HepG2 (cell line): ENCODE data around the gene ZC3H7B. TPM values are rescaled to one million over a fixed set of nuclear protein-coding genes. Genes with fewer than 3 reads are reported as not detected.
A peak's percentile ranks its signal among the peaks of the same experiment; 100 is the strongest.

Source experiments
- CBX5 ChIP-seq: sonication (generic); formaldehyde crosslinking; IDR thresholded peaks from 2 replicates; pipeline ENCODE4 v1.4.0; 2020; ENCODE audit warnings: missing genetic modification reagents, borderline replicate concordance
- CHCHD3 ChIP-seq: sonication (generic); formaldehyde crosslinking; IDR thresholded peaks from 2 replicates; pipeline ENCODE4 v1.8.0; 2022; ENCODE audit warnings: mild to moderate bottlenecking, missing genetic modification reagents, moderate library complexity
- CREB3 ChIP-seq: sonication (generic); formaldehyde crosslinking; IDR thresholded peaks from 2 replicates; pipeline ENCODE4 v1.5.0; 2020; ENCODE audit warnings: missing genetic modification reagents
- ELF4 ChIP-seq: sonication (generic); formaldehyde crosslinking; IDR thresholded peaks from 2 replicates; pipeline ENCODE4 v1.5.0; 2020; ENCODE audit warnings: missing genetic modification reagents, mild to moderate bottlenecking, moderate library complexity, borderline replicate concordance
- IRF2 ChIP-seq: IDR thresholded peaks from 2 replicates; pipeline ENCODE4 v1.6.1; 2018; ENCODE audit warnings: missing genetic modification reagents, missing compliant biosample characterization
- KDM5B ChIP-seq: sonication (generic); formaldehyde crosslinking; IDR thresholded peaks from 2 replicates; pipeline ENCODE4 v1.4.0; 2020; ENCODE audit warnings: missing genetic modification reagents, mild to moderate bottlenecking, borderline replicate concordance
- LRRFIP1 ChIP-seq: sonication (generic); formaldehyde crosslinking; conservative IDR thresholded peaks from 2 replicates; pipeline ENCODE4 v1.4.0; 2020; ENCODE audit warnings: missing genetic modification reagents
- MXD1 ChIP-seq: sonication (generic); formaldehyde crosslinking; IDR thresholded peaks from 2 replicates; pipeline ENCODE4 v1.4.0; 2020; ENCODE audit warnings: mild to moderate bottlenecking, missing genetic modification reagents
- NFKBIZ ChIP-seq: IDR thresholded peaks from 2 replicates; pipeline ENCODE4 v1.6.1; 2018; ENCODE audit warnings: missing genetic modification reagents, missing compliant biosample characterization
- RELA ChIP-seq: sonication (generic); formaldehyde crosslinking; IDR thresholded peaks from 2 replicates; pipeline ENCODE4 v1.4.0; 2020; ENCODE audit warnings: missing genetic modification reagents
- RFX1 ChIP-seq: fragments of 450-650 bp; IDR thresholded peaks from 2 replicates; pipeline ENCODE4 v1.6.1; 2017
- TOPORS ChIP-seq: sonication (generic); formaldehyde crosslinking; IDR thresholded peaks from 2 replicates; pipeline ENCODE4 v1.8.0; 2023; ENCODE audit warnings: mild to moderate bottlenecking, missing genetic modification reagents
- ZNF251 ChIP-seq: sonication (generic); formaldehyde crosslinking; IDR thresholded peaks from 2 replicates; pipeline ENCODE4 v1.9.0; 2021; ENCODE audit warnings: mild to moderate bottlenecking, missing genetic modification reagents
- ZNF256 ChIP-seq: sonication (generic); formaldehyde crosslinking; conservative IDR thresholded peaks from 2 replicates; pipeline ENCODE4 v1.4.0; 2020; ENCODE audit warnings: missing genetic modification reagents
- ZNF275 ChIP-seq: sonication (generic); formaldehyde crosslinking; IDR thresholded peaks from 2 replicates; pipeline ENCODE4 v1.8.0; 2022; ENCODE audit warnings: missing genetic modification reagents, mild to moderate bottlenecking, inconsistent platforms, borderline replicate concordance
- ZNF282 ChIP-seq: fragments of 450-650 bp; IDR thresholded peaks from 2 replicates; pipeline ENCODE4 v1.6.1; 2018; ENCODE audit not compliant: partially characterized antibody
- ZNF468 ChIP-seq: sonication (generic); formaldehyde crosslinking; IDR thresholded peaks from 2 replicates; pipeline ENCODE4 v1.8.0; 2022; ENCODE audit warnings: mild to moderate bottlenecking, moderate library complexity, missing genetic modification reagents
- ZNF574 ChIP-seq: sonication (generic); formaldehyde crosslinking; IDR thresholded peaks from 2 replicates; pipeline ENCODE4 v1.4.0; 2020; ENCODE audit warnings: missing genetic modification reagents
- ZNF674 ChIP-seq: sonication (generic); formaldehyde crosslinking; IDR thresholded peaks from 2 replicates; pipeline ENCODE4 v1.5.0; 2020; ENCODE audit warnings: low read depth, mild to moderate bottlenecking, missing genetic modification reagents
- ZNF773 ChIP-seq: sonication (generic); formaldehyde crosslinking; IDR thresholded peaks from 2 replicates; pipeline ENCODE4 v1.4.0; 2020; ENCODE audit warnings: missing genetic modification reagents, borderline replicate concordance
- ZNF83 ChIP-seq: sonication (generic); formaldehyde crosslinking; IDR thresholded peaks from 2 replicates; pipeline ENCODE4 v1.4.0; 2020; ENCODE audit warnings: missing genetic modification reagents, mild to moderate bottlenecking, borderline replicate concordance
- ZNF841 ChIP-seq: sonication (generic); formaldehyde crosslinking; IDR thresholded peaks from 2 replicates; pipeline ENCODE4 v1.8.1; 2023; ENCODE audit warnings: missing genetic modification reagents, borderline replicate concordance
- polyA plus RNA-seq, 8 experiments: library from polyadenylated mRNA; depleted of rRNA in 3 of 8; stranded (reverse) in 7 of 8; unstranded in 1 of 8; fragments of >200 nt; fragmentation: Illumina TruSeq in 4 of 8; extraction: Trizol in 4 of 8; gene quantifications; 2 replicates each; pipeline versions ENCODE4 v1.2.1 to v1.2.3, GENCODE V29; 2011 to 2016; ENCODE audit warnings: low read depth in 4 of 8, missing spikeins in 1 of 8, mixed read lengths in 1 of 8; ENCODE audit not compliant: insufficient read depth in 1 of 8
- total RNA-seq, 5 experiments: library from RNA; depleted of rRNA; stranded (reverse); fragments of >200 nt; fragmentation: Illumina TruSeq; extraction: Trizol; gene quantifications; 2 replicates each; pipeline ENCODE4 v1.2.3, GENCODE V29; 2016; ENCODE audit warnings: low read depth in 1 of 5

The ZC3H7B gene
- total and polyA plus RNA-seq, 2 of the 13 experiments (the other 11 are each of a cell fraction or from before 2014, with no cell fraction given) = 26.4 to 37.2 TPM

- no peak for TF ChIP-seq LRRFIP1 (CRISPR knock-in tag)
- no peak for TF ChIP-seq ZNF841 (CRISPR knock-in tag)
- peak; percentile 60; the same call in 1 of the 2 replicates for TF ChIP-seq KDM5B (CRISPR knock-in tag)
- TF ChIP-seq MXD1 = no peak; the same call in 1 of the 2 replicates
- TF ChIP-seq ZNF773 = 0 out of 2 replicates have a peak, but pooled peaks have one; percentile 31
- no peak for TF ChIP-seq CHCHD3 (CRISPR knock-in tag)
- TF ChIP-seq ZNF674 = no peak
- TF ChIP-seq ELF4 (CRISPR knock-in tag) = peak; percentile 85; the same call in 1 of the 2 replicates
- TF ChIP-seq IRF2 (CRISPR knock-in tag) = no peak; the same call in 1 of the 2 replicates
- TF ChIP-seq CBX5 (CRISPR knock-in tag) = no peak
- no peak for TF ChIP-seq ZNF251 (CRISPR knock-in tag)
- no peak for TF ChIP-seq ZNF282
- peak; percentile 34; the same call in 1 of the 2 replicates for TF ChIP-seq CREB3 (CRISPR knock-in tag)
- TF ChIP-seq NFKBIZ (CRISPR knock-in tag) = no peak
- TF ChIP-seq ZNF83 (CRISPR knock-in tag) = peak; percentile 55; the same call in 1 of the 2 replicates
- no peak for TF ChIP-seq RELA (CRISPR knock-in tag)
- TF ChIP-seq ZNF468 (CRISPR knock-in tag) = no peak
- TF ChIP-seq ZNF275 (CRISPR knock-in tag) = no peak
- TF ChIP-seq ZNF574 (CRISPR knock-in tag) = peak; percentile 88
- peak; percentile 64; the same call in 1 of the 2 replicates for TF ChIP-seq ZNF256 (CRISPR knock-in tag)
- no peak for TF ChIP-seq TOPORS
- TF ChIP-seq RFX1 = no peak
Observed at GRCh38 chr22:41285820-41286638, 15.3 kb upstream of the ZC3H7B start, which contains the start of gene RANGAP1 (continued).
